ENCODE data around the gene GRID1. TPM values are rescaled to one million over a fixed set of nuclear protein-coding genes. Genes with fewer than 3 reads are reported as not detected.

GRID1 gene
- total RNA-seq, 1 donor from 2014 or later = 0.75 TPM

DNA sequence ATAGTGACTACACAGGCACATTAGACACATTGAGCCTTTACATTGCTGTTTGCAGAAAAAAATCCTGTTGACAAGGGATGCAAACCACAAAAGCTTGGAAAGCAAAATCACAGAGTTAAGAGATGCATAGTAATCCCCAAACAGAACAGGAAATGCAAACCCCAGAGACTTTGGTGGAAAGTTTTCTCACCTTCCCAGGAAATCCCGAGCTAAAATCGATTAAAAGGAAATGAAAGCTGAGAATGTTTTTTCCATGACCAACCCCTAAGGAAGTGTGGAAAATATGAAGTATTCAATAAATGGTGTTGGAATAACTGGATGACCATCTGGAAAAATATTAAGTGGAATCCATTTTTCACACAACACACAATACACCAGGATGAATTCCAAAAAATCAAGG, 598.7 kb downstream of the GRID1 start:
- H3K36me3 ChIP-seq (ENCODE audit: insufficient read depth, low read length) = no peaks in the 10 kb centered on the region
- no peaks in the 10 kb centered on the region for H3K36me3 Mint-ChIP-seq (ENCODE audit: low read depth, unreplicated experiment)
- FAIRE-seq = no peak

DNA sequence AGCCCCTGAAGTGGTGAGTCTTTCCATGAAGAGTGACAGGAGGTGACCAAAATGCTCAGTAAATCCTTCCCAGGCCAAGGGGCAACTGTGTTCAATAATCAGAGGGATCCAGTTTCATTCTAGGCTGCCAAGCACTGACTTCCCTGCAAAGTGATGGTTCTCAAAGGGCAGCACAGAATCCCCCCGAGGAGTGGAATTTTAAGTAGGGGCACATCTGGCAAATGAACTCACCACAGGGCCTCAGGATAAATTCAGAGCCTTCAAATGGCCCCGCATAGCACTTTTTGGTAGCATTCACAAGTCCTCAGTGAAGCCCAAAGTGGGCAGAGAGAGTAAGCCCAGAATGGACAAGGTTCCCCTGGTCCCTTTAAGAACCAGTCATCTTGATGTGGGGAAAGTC, 602.5 kb downstream of the GRID1 start:
- H4K20me1 ChIP-seq (ENCODE audit: insufficient read depth, low read length) = no peaks in the 10 kb centered on the region
- no peak overlapping the region for H3K4me3 ChIP-seq (ENCODE audit: insufficient read depth, low read depth, low read length)
- no peaks in the 10 kb centered on the region for H3K79me2 ChIP-seq (ENCODE audit: insufficient read depth, low read length)
- no peak overlapping the region for H3K9ac ChIP-seq (ENCODE audit: low read length)
- no peak overlapping the region for H3K4me3 Mint-ChIP-seq (ENCODE audit: unreplicated experiment)
- H3K27me3 ChIP-seq (ENCODE audit: insufficient read depth, low read length) = no peaks in the 10 kb centered on the region
- FAIRE-seq (no peak), DNase-seq (ENCODE audit: low read depth) (no peak)
- TF ChIP-seq EZH2 (IDR thresholded peaks at IDR 0.05; ENCODE audit: insufficient read depth, low read length) = no peak
- TF ChIP-seq, protein P1, sequence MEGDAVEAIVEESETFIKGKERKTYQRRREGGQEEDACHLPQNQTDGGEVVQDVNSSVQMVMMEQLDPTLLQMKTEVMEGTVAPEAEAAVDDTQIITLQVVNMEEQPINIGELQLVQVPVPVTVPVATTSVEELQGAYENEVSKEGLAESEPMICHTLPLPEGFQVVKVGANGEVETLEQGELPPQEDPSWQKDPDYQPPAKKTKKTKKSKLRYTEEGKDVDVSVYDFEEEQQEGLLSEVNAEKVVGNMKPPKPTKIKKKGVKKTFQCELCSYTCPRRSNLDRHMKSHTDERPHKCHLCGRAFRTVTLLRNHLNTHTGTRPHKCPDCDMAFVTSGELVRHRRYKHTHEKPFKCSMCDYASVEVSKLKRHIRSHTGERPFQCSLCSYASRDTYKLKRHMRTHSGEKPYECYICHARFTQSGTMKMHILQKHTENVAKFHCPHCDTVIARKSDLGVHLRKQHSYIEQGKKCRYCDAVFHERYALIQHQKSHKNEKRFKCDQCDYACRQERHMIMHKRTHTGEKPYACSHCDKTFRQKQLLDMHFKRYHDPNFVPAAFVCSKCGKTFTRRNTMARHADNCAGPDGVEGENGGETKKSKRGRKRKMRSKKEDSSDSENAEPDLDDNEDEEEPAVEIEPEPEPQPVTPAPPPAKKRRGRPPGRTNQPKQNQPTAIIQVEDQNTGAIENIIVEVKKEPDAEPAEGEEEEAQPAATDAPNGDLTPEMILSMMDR (IDR thresholded peaks at IDR 0.05; ENCODE audit: insufficient read depth, low read depth, low read length) = no peak
- no peak overlapping the region for H3K4me2 ChIP-seq (ENCODE audit: low read length)
- no peak overlapping the region for H2AFZ ChIP-seq (ENCODE audit: low read depth, low read length)
- no peaks in the 10 kb centered on the region for H3K4me1 Mint-ChIP-seq (ENCODE audit: low read depth, unreplicated experiment)
- H3K27ac Mint-ChIP-seq (ENCODE audit: unreplicated experiment) = no peak overlapping the region
- H3K36me3 ChIP-seq (ENCODE audit: insufficient read depth, low read length) = no peaks in the 10 kb centered on the region
- H3K36me3 Mint-ChIP-seq (ENCODE audit: low read depth, unreplicated experiment) = no peaks in the 10 kb centered on the region
- H3K9me3 ChIP-seq (ENCODE audit: insufficient read depth, low read depth, low read length) = no peaks in the 10 kb centered on the region
- H3K9me3 Mint-ChIP-seq (ENCODE audit: unreplicated experiment) = peaks cover 6% of the 10 kb centered on the region
- H3K27ac ChIP-seq (ENCODE audit: low read depth, low read length) = no peak overlapping the region
- H3K4me1 ChIP-seq (ENCODE audit: insufficient read depth, low read length) = no peaks in the 10 kb centered on the region
- H3K27me3 Mint-ChIP-seq (ENCODE audit: low read depth, unreplicated experiment) = no peaks in the 10 kb centered on the region

More for the DNA sequence above, 598.7 kb downstream of the GRID1 start:
- no peak overlapping the region for H2AFZ ChIP-seq (ENCODE audit: low read depth, low read length)
- H4K20me1 ChIP-seq (ENCODE audit: insufficient read depth, low read length) = no peaks in the 10 kb centered on the region
- H3K4me3 ChIP-seq (ENCODE audit: insufficient read depth, low read depth, low read length) = no peak overlapping the region
- Mint-ChIP-seq H3K4me1 (ENCODE audit: low read depth, unreplicated experiment) (no peaks in the 10 kb centered on the region), H3K27ac (ENCODE audit: unreplicated experiment) (no peak overlapping the region), H3K4me3 (ENCODE audit: unreplicated experiment) (no peak overlapping the region), H3K9me3 (ENCODE audit: unreplicated experiment) (peaks cover 4% of the 10 kb centered on the region), H3K27me3 (ENCODE audit: low read depth, unreplicated experiment) (no peaks in the 10 kb centered on the region)
- no peak overlapping the region for H3K9ac ChIP-seq (ENCODE audit: low read length)
- no peak overlapping the region for H3K27ac ChIP-seq (ENCODE audit: low read depth, low read length)
- no peak overlapping the region for H3K4me2 ChIP-seq (ENCODE audit: low read length)
- no peaks in the 10 kb centered on the region for H3K4me1 ChIP-seq (ENCODE audit: insufficient read depth, low read length)
- H3K79me2 ChIP-seq (ENCODE audit: insufficient read depth, low read length) = no peaks in the 10 kb centered on the region
- TF ChIP-seq EZH2 (IDR thresholded peaks at IDR 0.05; ENCODE audit: insufficient read depth, low read length) = no peak
- H3K9me3 ChIP-seq (ENCODE audit: insufficient read depth, low read depth, low read length) = no peaks in the 10 kb centered on the region
- DNase-seq (ENCODE audit: low read depth) = no peak
- H3K27me3 ChIP-seq (ENCODE audit: insufficient read depth, low read length) = no peaks in the 10 kb centered on the region

DNA sequence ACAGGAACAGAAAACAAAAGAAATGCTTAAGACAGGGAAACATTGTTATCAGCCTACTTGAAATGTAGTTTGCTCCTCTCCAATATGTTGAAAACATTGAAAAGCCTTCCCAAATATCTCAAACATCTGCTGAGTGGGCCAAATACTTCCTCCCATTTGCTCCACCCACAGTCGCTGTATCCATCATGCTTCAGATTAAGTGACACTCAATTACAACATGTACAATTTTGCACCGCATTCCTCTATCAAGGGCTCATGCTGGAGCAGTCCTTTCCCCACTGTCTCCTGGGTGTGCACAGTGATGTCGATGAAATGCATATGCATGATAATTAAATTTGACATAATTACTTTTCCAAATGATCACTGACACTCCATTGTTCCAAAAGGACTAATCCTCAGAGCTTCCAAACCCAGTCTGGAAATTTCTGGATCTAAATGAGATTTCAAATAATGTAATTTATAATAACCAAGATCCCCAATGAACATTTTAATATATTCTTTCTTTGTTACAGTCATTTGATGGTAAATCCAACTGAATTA, 604.6 kb downstream of the GRID1 start:
- no peaks in the 10 kb centered on the region for H3K27me3 Mint-ChIP-seq (ENCODE audit: low read depth, unreplicated experiment)
- no peaks in the 10 kb centered on the region for H3K36me3 Mint-ChIP-seq (ENCODE audit: low read depth, unreplicated experiment)
- Histone ChIP-seq H3K4me3 (ENCODE audit: insufficient read depth, low read depth, low read length) (no peak overlapping the region), H3K9ac (ENCODE audit: low read length) (no peak overlapping the region), H3K27ac (ENCODE audit: low read depth, low read length) (no peak overlapping the region), H4K20me1 (ENCODE audit: insufficient read depth, low read length) (no peaks in the 10 kb centered on the region), H3K27me3 (ENCODE audit: insufficient read depth, low read length) (no peaks in the 10 kb centered on the region), H3K36me3 (ENCODE audit: insufficient read depth, low read length) (no peaks in the 10 kb centered on the region), H3K4me2 (ENCODE audit: low read length) (no peak overlapping the region), H3K4me1 (ENCODE audit: insufficient read depth, low read length) (no peaks in the 10 kb centered on the region), H2AFZ (ENCODE audit: low read depth, low read length) (no peak overlapping the region), H3K9me3 (ENCODE audit: insufficient read depth, low read depth, low read length) (peaks cover 4% of the 10 kb centered on the region), H3K79me2 (ENCODE audit: insufficient read depth, low read length) (no peaks in the 10 kb centered on the region)
- H3K27ac Mint-ChIP-seq (ENCODE audit: unreplicated experiment) = no peak overlapping the region
- TF ChIP-seq, protein P1 (IDR thresholded peaks at IDR 0.05; ENCODE audit: insufficient read depth, low read depth, low read length) = no peak
- TF ChIP-seq EZH2 (IDR thresholded peaks at IDR 0.05; ENCODE audit: insufficient read depth, low read length) = no peak
- no peaks in the 10 kb centered on the region for H3K4me1 Mint-ChIP-seq (ENCODE audit: low read depth, unreplicated experiment)
- no peak for DNase-seq (ENCODE audit: low read depth)
- H3K9me3 Mint-ChIP-seq (ENCODE audit: unreplicated experiment) = peaks cover 5% of the 10 kb centered on the region
- H3K4me3 Mint-ChIP-seq (ENCODE audit: unreplicated experiment) = no peak overlapping the region
- FAIRE-seq = no peak
